HG03139 (cell line): ENCODE results near the gene CBS.
A peak's percentile ranks its signal among the peaks of the same experiment; 100 is the strongest.
"Not testable (repeated sequence)": the region's sequence is repeated elsewhere in the genome, so short reads cannot be mapped to it uniquely, and the experiment has no call there.

Experiments
- ATAC-seq: cut with Tn5 transposase; IDR thresholded peaks from one replicate; pipeline ENCODE4 v1.9.1; 2021; ENCODE audit not compliant: unreplicated experiment

Gene CBS

GRCh38 chr21:43075170-43076022, at the start of gene CBS:
Gene CBS (minus strand): TSS chr21:43075835. CDS start chr21:43072193, 3,642 bp downstream.
- not testable (repeated sequence) for ATAC-seq

DNA sequence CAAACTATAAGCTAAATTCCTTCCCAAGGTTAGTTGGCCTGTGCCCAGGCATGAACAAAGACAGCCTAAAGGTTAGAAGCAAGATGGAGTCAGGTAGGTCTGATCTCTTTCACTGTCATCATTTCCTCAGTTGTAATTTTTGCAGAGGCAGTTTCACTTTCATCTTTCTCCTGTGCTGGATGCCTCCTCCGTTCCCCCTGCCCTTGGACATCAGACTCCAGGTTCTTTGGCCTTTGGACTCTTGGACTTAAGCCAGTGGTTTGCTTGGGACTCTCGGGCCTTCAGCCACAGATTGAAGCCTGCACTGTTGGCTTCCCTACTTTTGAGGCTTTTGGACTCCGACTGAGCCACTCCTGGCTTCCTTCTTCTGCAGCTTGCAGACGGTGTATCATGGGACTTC, 40.3 kb upstream of the CBS start:
- not testable (repeated sequence) for ATAC-seq

DNA sequence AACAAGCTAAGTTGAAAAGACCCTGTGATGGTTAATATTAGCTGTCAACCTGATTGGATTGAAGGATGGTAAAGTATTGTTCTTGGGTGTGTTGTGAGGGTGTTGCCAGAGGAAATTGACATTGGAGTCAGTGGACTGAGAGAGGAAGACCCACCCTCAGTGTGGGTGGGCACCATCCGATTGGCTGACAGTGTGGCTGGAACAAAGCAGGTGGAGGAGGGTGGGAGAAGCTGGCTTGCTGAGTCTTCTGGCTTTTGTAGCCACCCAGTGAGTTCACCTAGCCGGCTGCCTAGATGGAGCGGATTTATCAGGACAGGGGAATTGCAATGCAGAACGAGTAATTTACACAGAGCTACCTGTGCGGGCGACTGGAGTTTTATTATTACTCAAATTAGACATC, 38.8 kb upstream of the CBS start:
- ATAC-seq: not testable (repeated sequence)

DNA sequence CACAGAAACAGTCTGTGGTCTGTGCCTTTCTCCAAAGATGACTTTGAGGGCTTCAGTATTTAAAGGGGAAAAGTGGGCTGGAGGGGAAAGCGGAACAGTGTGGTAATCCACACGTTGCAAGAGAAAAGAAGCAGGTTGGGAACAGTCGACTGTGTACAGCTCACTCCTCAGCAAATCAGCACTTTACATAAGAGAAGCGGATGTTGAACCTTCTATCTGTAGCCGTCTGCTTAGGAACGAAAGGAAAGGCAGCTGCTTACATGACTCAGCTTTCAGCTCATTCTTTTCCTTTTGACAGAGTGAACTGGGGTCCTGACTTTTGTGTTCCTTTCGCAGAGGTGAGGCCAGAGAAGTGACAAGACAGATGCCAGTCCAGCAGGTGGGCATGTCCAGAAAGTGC, 33.4 kb upstream of the CBS start:
- ATAC-seq: not testable (repeated sequence)

- not testable (repeated sequence) for ATAC-seq
Observed at GRCh38 chr21:43108177-43108576, 32.5 kb upstream of the CBS start.

- not testable (repeated sequence) for ATAC-seq
Observed at GRCh38 chr21:43107794-43108137, 32.1 kb upstream of the CBS start.

GRCh38 chr21:43106965-43107793, 31.5 kb upstream of the CBS start, which contains the start of gene U2AF1:
Gene U2AF1 (minus strand): TSS chr21:43107570. CDS start chr21:43107494, 76 bp downstream.
- ATAC-seq: peak; percentile 53

DNA sequence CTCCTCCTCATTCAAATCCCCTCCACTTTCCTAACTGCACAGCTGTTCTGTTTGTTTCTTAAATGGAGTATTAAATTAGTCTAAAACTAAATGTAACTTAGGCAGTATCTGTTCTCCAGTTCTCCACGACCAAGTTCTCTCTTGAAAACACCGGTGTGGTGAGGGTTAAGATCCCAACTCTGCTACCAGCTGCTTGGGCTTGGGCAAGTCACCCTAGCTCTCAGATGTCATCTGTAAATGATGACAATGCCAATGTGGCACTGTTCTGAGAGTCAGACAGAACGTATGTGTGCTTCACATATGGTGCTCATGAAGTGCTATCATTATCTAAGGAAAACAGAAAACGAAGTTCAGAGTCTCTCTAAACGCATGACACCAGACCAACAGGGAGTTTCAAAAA, 29.0 kb upstream of the CBS start:
- ATAC-seq: not testable (repeated sequence)

DNA sequence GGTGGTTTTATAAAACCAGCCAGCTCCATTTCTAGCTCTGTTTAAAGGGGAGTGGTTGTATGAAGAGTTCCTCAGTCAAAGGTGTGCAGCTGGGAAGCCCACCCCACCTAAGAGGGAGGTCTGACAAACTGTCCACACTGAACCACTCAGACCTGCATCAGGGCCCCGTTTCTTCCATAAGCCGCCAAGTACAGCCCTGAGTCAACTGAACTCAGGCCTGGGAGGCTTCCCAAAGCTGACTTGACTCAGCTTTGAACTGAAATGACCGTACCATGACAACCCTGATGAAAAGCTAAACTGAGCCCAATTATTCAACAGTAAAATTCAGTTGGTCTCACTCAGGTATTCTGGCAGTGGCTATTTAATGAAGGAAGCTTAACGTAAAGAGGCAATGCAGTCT, 26.6 kb upstream of the CBS start:
- not testable (repeated sequence) for ATAC-seq

- not testable (repeated sequence) for ATAC-seq
Observed at GRCh38 chr21:43101676-43102075, 26.0 kb upstream of the CBS start.

- ATAC-seq: not testable (repeated sequence)
Observed at GRCh38 chr21:43101000-43101399, 25.4 kb upstream of the CBS start.

DNA sequence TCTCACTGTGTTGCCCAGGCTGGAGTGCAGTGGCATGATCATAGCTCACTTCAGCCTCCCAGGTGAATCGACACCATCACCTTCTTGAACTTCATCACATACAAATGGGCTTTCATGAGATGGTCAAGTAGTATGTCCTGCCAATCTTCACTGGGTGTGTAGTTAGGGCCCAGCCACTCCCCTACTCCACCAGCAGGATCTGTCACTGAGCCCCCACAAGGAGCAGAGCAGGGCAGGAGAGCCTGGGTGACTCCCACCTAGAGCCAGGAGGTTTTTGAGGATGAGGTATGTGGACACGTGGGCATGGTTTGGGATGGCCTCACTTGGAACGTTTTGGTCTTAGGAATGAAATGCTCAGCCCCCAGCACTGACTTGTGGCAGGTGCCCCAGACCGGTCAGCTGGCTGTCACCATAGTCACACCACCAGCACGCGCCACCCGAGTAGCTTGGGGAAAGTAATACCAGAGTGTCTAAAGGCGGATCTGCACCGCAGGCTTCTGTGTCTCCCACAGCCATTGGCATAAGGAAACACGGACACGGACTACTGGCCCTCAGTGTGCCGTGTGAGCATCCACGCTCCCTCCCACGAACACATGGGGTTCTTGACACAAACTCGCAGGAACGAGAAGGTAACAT, 16.5 kb upstream of the CBS start:
- not testable (repeated sequence) for ATAC-seq

- ATAC-seq: not testable (repeated sequence)
Observed at GRCh38 chr21:43090947-43091346, 15.3 kb upstream of the CBS start.

GRCh38 chr21:43089463-43089862, 13.8 kb upstream of the CBS start:
- not testable (repeated sequence) for ATAC-seq

DNA sequence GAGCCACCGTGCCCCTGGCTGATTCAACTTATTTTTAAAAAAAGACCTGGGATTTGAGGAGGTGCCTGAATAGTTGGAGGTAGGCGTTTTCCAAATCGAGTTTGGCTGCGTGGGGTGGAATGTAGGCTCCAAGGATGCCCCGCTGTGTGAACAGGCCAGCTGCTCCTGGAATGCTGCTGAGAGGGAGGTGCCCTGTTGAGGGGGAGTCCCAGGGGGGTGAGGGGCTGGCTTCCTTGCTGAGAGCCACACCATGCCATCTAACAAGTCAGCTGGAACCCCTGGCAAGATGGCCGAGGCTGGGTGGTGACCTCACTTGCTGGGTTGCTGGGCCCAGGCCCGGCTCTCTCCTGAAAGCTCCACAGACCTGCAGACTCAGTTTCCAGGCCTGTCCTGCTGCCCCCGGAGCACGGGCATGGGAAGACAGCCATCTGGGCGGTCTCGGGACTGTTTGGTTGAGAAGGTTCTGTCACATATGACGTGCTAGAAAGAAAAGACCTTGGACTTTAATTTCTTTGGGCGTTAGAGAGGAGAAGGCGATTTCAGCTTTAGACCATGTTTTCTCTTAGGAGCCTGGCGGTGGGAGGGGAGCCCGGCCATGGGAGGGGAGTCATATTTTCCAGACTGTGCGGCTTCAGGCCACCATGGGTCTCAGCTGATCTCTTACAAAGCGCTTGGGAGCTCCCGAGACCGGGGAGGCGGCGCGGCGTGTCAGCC, 7.1 kb upstream of the CBS start:
- not testable (repeated sequence) for ATAC-seq

DNA sequence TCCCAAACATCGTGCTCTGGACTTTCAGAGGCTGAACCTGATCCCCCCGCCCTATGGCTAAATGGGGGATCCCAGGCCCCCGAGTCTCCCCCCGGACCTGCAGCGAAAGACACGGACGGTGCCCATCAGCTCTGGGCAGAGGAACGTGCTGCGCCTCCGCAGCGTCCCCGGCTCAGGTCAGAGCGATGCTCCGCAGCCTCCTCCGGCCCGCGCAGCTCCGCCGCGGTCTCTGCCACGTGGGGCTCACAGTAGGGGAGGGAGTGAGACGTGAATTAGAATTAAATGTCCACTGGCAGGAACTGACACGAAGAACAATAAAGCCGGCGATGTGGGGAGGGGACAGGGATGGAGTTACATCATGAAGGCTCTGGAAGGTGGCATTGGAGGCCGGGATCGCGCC, 1.0 kb upstream of the CBS start:
- not testable (repeated sequence) for ATAC-seq

GRCh38 chr21:43076023-43076637, 495 bp upstream of the CBS start:
- not testable (repeated sequence) for ATAC-seq

DNA sequence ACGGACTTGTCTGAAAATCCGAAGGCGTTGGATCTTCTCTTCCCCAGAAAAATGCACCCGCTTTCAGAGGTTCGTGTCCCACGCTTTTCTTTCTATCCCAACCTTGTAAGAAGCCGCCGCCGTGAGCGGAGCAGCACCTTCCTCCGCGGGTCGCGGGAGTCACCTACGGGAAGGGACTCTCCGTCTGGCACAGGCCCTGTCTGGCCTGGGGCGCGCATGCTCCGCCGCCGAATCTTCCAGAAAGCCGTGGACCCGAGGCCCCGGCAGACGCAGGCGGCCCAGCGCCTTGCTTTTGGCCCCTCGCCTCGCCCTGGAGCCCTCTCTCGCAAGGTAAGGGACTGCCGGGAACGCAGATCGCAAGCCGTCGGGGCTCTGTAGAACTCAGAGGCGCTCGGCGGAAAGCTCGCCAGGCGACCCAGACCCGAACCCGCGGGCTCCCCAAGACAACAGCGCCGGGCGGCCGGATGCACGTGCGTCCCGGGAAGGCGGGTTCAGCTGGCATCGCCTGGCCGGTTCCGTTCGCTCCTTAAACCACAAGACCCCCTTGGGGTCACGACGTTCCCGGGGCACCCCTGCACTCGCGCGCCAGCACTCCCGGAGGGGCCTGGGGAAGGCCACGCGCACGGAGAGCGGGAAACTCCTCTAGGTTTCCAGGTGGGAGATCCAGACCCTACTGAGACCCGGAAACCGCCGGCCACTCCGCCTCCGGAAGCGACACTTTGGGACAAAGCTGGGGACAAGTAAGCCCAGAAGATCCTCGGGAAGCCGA, 1.1 kb downstream of the CBS start:
- ATAC-seq: not testable (repeated sequence)

DNA sequence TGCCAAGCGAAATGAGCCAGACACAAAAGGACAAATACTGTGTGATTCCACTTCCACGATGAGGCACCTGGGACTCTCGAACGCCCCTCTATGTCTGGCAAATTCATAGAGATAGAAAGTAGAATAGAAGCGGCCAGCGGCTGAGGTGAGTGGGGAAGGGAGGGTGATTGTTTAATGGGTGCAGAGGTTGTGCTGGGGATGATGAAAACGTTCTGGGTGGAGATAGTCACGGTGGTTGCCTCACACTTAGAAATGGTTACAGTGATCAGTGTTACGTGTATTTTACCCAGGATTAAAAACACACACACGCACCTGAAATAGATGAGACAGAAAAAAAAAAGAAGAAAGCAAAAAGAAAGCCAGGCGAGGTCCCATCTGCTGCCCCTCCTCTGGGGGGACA, 2.9 kb downstream of the CBS start:
- ATAC-seq: not testable (repeated sequence)
